ENCODE measurements around the gene SLC16A13. TPM values are rescaled to one million over a fixed set of nuclear protein-coding genes. Genes with fewer than 3 reads are reported as not detected.

The SLC16A13 gene
- total and polyA plus RNA-seq, 8 donors, result 3.7 to 21.5 (median 4.8) TPM

- Histone ChIP-seq H3K4me3 (peak overlapping the region; percentile 82 to 97), H3K9me3 (no peaks in the 10 kb centered on the region), H3K27me3 (no peaks in the 10 kb centered on the region), H3K27ac (peak overlapping the region; percentile 98 to 99), H3K4me1 (peaks cover 13 to 66% of the 10 kb centered on the region in 2 donors), H3K36me3 (peaks cover 0 to 37% of the 10 kb centered on the region in 2 donors)
- DNase-seq (no peak), ATAC-seq (no peak)
- TF ChIP-seq, protein P1, sequence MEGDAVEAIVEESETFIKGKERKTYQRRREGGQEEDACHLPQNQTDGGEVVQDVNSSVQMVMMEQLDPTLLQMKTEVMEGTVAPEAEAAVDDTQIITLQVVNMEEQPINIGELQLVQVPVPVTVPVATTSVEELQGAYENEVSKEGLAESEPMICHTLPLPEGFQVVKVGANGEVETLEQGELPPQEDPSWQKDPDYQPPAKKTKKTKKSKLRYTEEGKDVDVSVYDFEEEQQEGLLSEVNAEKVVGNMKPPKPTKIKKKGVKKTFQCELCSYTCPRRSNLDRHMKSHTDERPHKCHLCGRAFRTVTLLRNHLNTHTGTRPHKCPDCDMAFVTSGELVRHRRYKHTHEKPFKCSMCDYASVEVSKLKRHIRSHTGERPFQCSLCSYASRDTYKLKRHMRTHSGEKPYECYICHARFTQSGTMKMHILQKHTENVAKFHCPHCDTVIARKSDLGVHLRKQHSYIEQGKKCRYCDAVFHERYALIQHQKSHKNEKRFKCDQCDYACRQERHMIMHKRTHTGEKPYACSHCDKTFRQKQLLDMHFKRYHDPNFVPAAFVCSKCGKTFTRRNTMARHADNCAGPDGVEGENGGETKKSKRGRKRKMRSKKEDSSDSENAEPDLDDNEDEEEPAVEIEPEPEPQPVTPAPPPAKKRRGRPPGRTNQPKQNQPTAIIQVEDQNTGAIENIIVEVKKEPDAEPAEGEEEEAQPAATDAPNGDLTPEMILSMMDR (IDR thresholded peaks at IDR 0.05), result no peak
- intact Hi-C loops (cut with DNase I), result loop anchor here in 1 of 2 donors (5.0 kb wide), 1 partner anchor 95 kb away; no protein-coding TSS in a partner anchor
Measured at GRCh38 chr17:7011942-7012254, 23.9 kb upstream of the SLC16A13 start.

- Histone ChIP-seq H3K4me1 (peaks cover 13 to 76% of the 10 kb centered on the region in 2 donors), H3K27ac (peak overlapping the region; percentile 98 to 99), H3K4me3 (peak overlapping the region; percentile 82 to 97), H3K36me3 (peaks cover 0 to 22% of the 10 kb centered on the region in 2 donors), H3K9me3 (no peaks in the 10 kb centered on the region), H3K27me3 (no peaks in the 10 kb centered on the region)
- intact Hi-C loops (cut with DNase I), result loop anchor here in 1 of 2 donors (5.0 kb wide), 1 partner anchor 97 kb away; no protein-coding TSS in a partner anchor
- DNase-seq, result peak; percentile 95 to 100 (median 98)
- TF ChIP-seq, protein P1 (IDR thresholded peaks at IDR 0.05), result peak; percentile 70 to 89
- ATAC-seq, result peak; percentile 88
Measured at GRCh38 chr17:7014261-7014994, 21.4 kb upstream of the SLC16A13 start.

- peaks cover 13 to 76% of the 10 kb centered on the region in 2 donors for H3K4me1 ChIP-seq
- peaks cover 0 to 15% of the 10 kb centered on the region in 2 donors for H3K36me3 ChIP-seq
- ATAC-seq (no peak), DNase-seq (no peak)
- H3K9me3 ChIP-seq, result no peaks in the 10 kb centered on the region
- no peaks in the 10 kb centered on the region for H3K27me3 ChIP-seq
- intact Hi-C loops (cut with DNase I), result loop anchor here in 1 of 2 donors (5.0 kb wide), 1 partner anchor 98 kb away; no protein-coding TSS in a partner anchor
- peak overlapping the region; percentile 82 to 97 for H3K4me3 ChIP-seq
- TF ChIP-seq, protein P1 (IDR thresholded peaks at IDR 0.05), result peak in 1 of 2 donors; percentile 51
- peak overlapping the region; percentile 98 to 99 for H3K27ac ChIP-seq
Measured at GRCh38 chr17:7014995-7015958, 20.5 kb upstream of the SLC16A13 start.

GRCh38 chr17:7016418-7016817 is 19.4 kb upstream of the SLC16A13 start:
- H3K4me1 ChIP-seq, result peaks cover 4 to 75% of the 10 kb centered on the region in 2 donors
- peak overlapping the region in 1 of 2 donors; percentile 99 for H3K27ac ChIP-seq
- no peak for DNase-seq
- H3K9me3 ChIP-seq, result no peaks in the 10 kb centered on the region
- no peak overlapping the region for H3K4me3 ChIP-seq
- intact Hi-C loops (cut with DNase I), result no loop called here
- TF ChIP-seq, protein P1 (IDR thresholded peaks at IDR 0.05), result no peak
- H3K27me3 ChIP-seq, result no peaks in the 10 kb centered on the region
- peaks cover 0 to 15% of the 10 kb centered on the region in 2 donors for H3K36me3 ChIP-seq
- no peak for ATAC-seq

Measured in left lung (tissue), 10 donors.